ENCODE measurements around the gene TSPOAP1.
A peak's percentile ranks its signal among the peaks of the same experiment; 100 is the strongest.

The TSPOAP1 gene

GRCh38 chr17:58328195-58329034 lies at the start of gene TSPOAP1:
Gene TSPOAP1 (minus strand): TSS chr17:58328795. CDS start chr17:58327920, 875 bp downstream.
- peak in 1 of 2 donors; percentile 62 for DNase-seq (ENCODE audit: low read depth in 2 of 2)

- no peak for DNase-seq (ENCODE audit: low read depth in 2 of 2)
Measured at GRCh38 chr17:58377661-58378060, 49.1 kb upstream of the TSPOAP1 start.

GRCh38 chr17:58377093-58377601 lies 48.6 kb upstream of the TSPOAP1 start:
- no peak for DNase-seq (ENCODE audit: low read depth in 2 of 2)

- DNase-seq (ENCODE audit: low read depth in 2 of 2): no peak
Measured at GRCh38 chr17:58376472-58377000, 47.9 kb upstream of the TSPOAP1 start.

GRCh38 chr17:58375811-58376210 lies 47.2 kb upstream of the TSPOAP1 start:
- no peak for DNase-seq (ENCODE audit: low read depth in 2 of 2)

- no peak for DNase-seq (ENCODE audit: low read depth in 2 of 2)
Measured at GRCh38 chr17:58375256-58375655, 46.7 kb upstream of the TSPOAP1 start.

- DNase-seq (ENCODE audit: low read depth in 2 of 2): no peak
Measured at GRCh38 chr17:58373923-58374322, 45.3 kb upstream of the TSPOAP1 start.

GRCh38 chr17:58373003-58373402 lies 44.4 kb upstream of the TSPOAP1 start:
- DNase-seq (ENCODE audit: low read depth in 2 of 2): no peak

GRCh38 chr17:58371300-58371950 lies 42.8 kb upstream of the TSPOAP1 start:
- DNase-seq (ENCODE audit: low read depth in 2 of 2): no peak

- no peak for DNase-seq (ENCODE audit: low read depth in 2 of 2)
Measured at GRCh38 chr17:58370716-58371115, 42.1 kb upstream of the TSPOAP1 start.

- no peak for DNase-seq (ENCODE audit: low read depth in 2 of 2)
Measured at GRCh38 chr17:58370309-58370708, 41.7 kb upstream of the TSPOAP1 start.

- no peak for DNase-seq (ENCODE audit: low read depth in 2 of 2)
Measured at GRCh38 chr17:58369214-58370031, 40.8 kb upstream of the TSPOAP1 start.

- DNase-seq (ENCODE audit: low read depth in 2 of 2): no peak
Measured at GRCh38 chr17:58368860-58369213, 40.2 kb upstream of the TSPOAP1 start.

GRCh38 chr17:58367461-58367860 lies 38.9 kb upstream of the TSPOAP1 start:
- no peak for DNase-seq (ENCODE audit: low read depth in 2 of 2)

- no peak for DNase-seq (ENCODE audit: low read depth in 2 of 2)
Measured at GRCh38 chr17:58365980-58366595, 37.5 kb upstream of the TSPOAP1 start.

GRCh38 chr17:58365185-58365979 lies 36.8 kb upstream of the TSPOAP1 start:
- no peak for DNase-seq (ENCODE audit: low read depth in 2 of 2)

- no peak for DNase-seq (ENCODE audit: low read depth in 2 of 2)
Measured at GRCh38 chr17:58364270-58364942, 35.8 kb upstream of the TSPOAP1 start.

GRCh38 chr17:58363457-58364185 lies 35.0 kb upstream of the TSPOAP1 start:
- no peak for DNase-seq (ENCODE audit: low read depth in 2 of 2)

- DNase-seq (ENCODE audit: low read depth in 2 of 2): no peak
Measured at GRCh38 chr17:58362368-58363014, 33.9 kb upstream of the TSPOAP1 start.

Measured in stimulated activated CD8-positive, alpha-beta memory T cell treated with anti-CD3 and anti-CD28 coated beads, Interleukin-7, amount 100 ng/mL, for 1 hour (primary cell).